ENCODE results near the gene DLL3.

The DLL3 gene

GRCh38 chr19:39483141-39483540 lies 15.6 kb upstream of the DLL3 start:
- Histone ChIP-seq H3K9me3 (ENCODE audit: insufficient read depth, low read length) (no peaks in the 10 kb centered on the region), H3K4me3 (ENCODE audit: insufficient read depth, low read length, poor library complexity, severe bottlenecking) (no peak overlapping the region), H3K79me2 (ENCODE audit: insufficient read depth, low read length) (peaks cover 22% of the 10 kb centered on the region), H3K27ac (ENCODE audit: low read depth, low read length) (no peak overlapping the region), H3K9ac (ENCODE audit: low read length) (no peak overlapping the region), H3K4me2 (ENCODE audit: low read depth, low read length, poor library complexity, severe bottlenecking) (no peak overlapping the region), H4K20me1 (ENCODE audit: low read depth, low read length) (no peaks in the 10 kb centered on the region), H3K9me2 (replicated peaks; ENCODE audit: insufficient read depth, low read length) (no peaks in the 10 kb centered on the region), H3K36me3 (ENCODE audit: low read length) (no peaks in the 10 kb centered on the region), H3K27me3 (ENCODE audit: low read length) (no peaks in the 10 kb centered on the region), H3F3A (ENCODE audit: insufficient read depth) (peaks cover 11% of the 10 kb centered on the region), H2AFZ (ENCODE audit: low read depth, low read length, severe bottlenecking) (no peak overlapping the region)
- TF ChIP-seq CTCF (IDR thresholded peaks at IDR 0.05; ENCODE audit: insufficient read depth, low read length, poor library complexity, severe bottlenecking) = no peak
- no peak for TF ChIP-seq EZH2phosphoT487 (conservative IDR thresholded peaks at IDR 0.05; ENCODE audit: low read length)

- Histone ChIP-seq H3K27ac (ENCODE audit: low read depth, low read length) (no peak overlapping the region), H4K20me1 (ENCODE audit: low read depth, low read length) (no peaks in the 10 kb centered on the region), H3K9ac (ENCODE audit: low read length) (no peak overlapping the region), H3K79me2 (ENCODE audit: insufficient read depth, low read length) (no peaks in the 10 kb centered on the region), H3K27me3 (ENCODE audit: low read length) (no peaks in the 10 kb centered on the region), H3F3A (ENCODE audit: insufficient read depth) (0 out of 2 replicates have a peak, but pooled peaks cover 3% of the 10 kb centered on the region), H3K36me3 (ENCODE audit: low read length) (no peaks in the 10 kb centered on the region), H3K4me2 (ENCODE audit: low read depth, low read length, poor library complexity, severe bottlenecking) (no peak overlapping the region), H3K4me3 (ENCODE audit: insufficient read depth, low read length, poor library complexity, severe bottlenecking) (no peak overlapping the region), H2AFZ (ENCODE audit: low read depth, low read length, severe bottlenecking) (no peak overlapping the region), H3K9me3 (ENCODE audit: insufficient read depth, low read length) (no peaks in the 10 kb centered on the region), H3K9me2 (replicated peaks; ENCODE audit: insufficient read depth, low read length) (no peaks in the 10 kb centered on the region)
- TF ChIP-seq CTCF (IDR thresholded peaks at IDR 0.05; ENCODE audit: insufficient read depth, low read length, poor library complexity, severe bottlenecking) (no peak), EZH2phosphoT487 (conservative IDR thresholded peaks at IDR 0.05; ENCODE audit: low read length) (no peak)
Observed at GRCh38 chr19:39489756-39490155, 9.0 kb upstream of the DLL3 start.

- H3F3A ChIP-seq (ENCODE audit: insufficient read depth) = 0 out of 2 replicates have a peak, but pooled peaks cover 3% of the 10 kb centered on the region
- H3K4me2 ChIP-seq (ENCODE audit: low read depth, low read length, poor library complexity, severe bottlenecking) = no peak overlapping the region
- H3K27ac ChIP-seq (ENCODE audit: low read depth, low read length) = no peak overlapping the region
- no peaks in the 10 kb centered on the region for H4K20me1 ChIP-seq (ENCODE audit: low read depth, low read length)
- H3K4me3 ChIP-seq (ENCODE audit: insufficient read depth, low read length, poor library complexity, severe bottlenecking) = no peak overlapping the region
- no peaks in the 10 kb centered on the region for H3K36me3 ChIP-seq (ENCODE audit: low read length)
- no peaks in the 10 kb centered on the region for H3K9me2 ChIP-seq (replicated peaks; ENCODE audit: insufficient read depth, low read length)
- no peaks in the 10 kb centered on the region for H3K9me3 ChIP-seq (ENCODE audit: insufficient read depth, low read length)
- H3K27me3 ChIP-seq (ENCODE audit: low read length) = no peaks in the 10 kb centered on the region
- no peak overlapping the region for H2AFZ ChIP-seq (ENCODE audit: low read depth, low read length, severe bottlenecking)
- H3K9ac ChIP-seq (ENCODE audit: low read length) = no peak overlapping the region
- no peak for TF ChIP-seq CTCF (IDR thresholded peaks at IDR 0.05; ENCODE audit: insufficient read depth, low read length, poor library complexity, severe bottlenecking)
- TF ChIP-seq EZH2phosphoT487 (conservative IDR thresholded peaks at IDR 0.05; ENCODE audit: low read length) = no peak
- H3K79me2 ChIP-seq (ENCODE audit: insufficient read depth, low read length) = no peaks in the 10 kb centered on the region
Observed at GRCh38 chr19:39492225-39492624, 6.5 kb upstream of the DLL3 start.

Measured in SU-DHL-6 (cell line).